Bronchial epithelial cell (primary cell): ENCODE measurements around the gene SHROOM3. TPM values are rescaled to one million over a fixed set of nuclear protein-coding genes. Genes with fewer than 3 reads are reported as not detected.

Experiments
- DNase-seq: peaks from one replicate; pipeline ENCODE4 v3.0.0-alpha.2; 2010; ENCODE audit warnings: low read depth
- FAIRE-seq: peaks from 2 replicates; lab custom pipeline; 2011; peaks lifted over from hg19 to GRCh38; lab: Jason Lieb, UNC
- H3K27me3 ChIP-seq: 2 replicates; pipeline ENCODE4 v1.5.1; 2011; ENCODE audit warnings: low read length; ENCODE audit not compliant: control insufficient read depth, insufficient read depth
- H3K36me3 ChIP-seq: 2 replicates; pipeline ENCODE4 v1.5.1; 2011; ENCODE audit warnings: low read length; ENCODE audit not compliant: control insufficient read depth, insufficient read depth
- H3K4me3 ChIP-seq: 2 replicates; pipeline ENCODE4 v1.5.1; 2011; ENCODE audit warnings: mild to moderate bottlenecking, low read depth, low read length, control low read depth
- total RNA-seq: library from RNA; depleted of rRNA; stranded (reverse); fragments of >200 nt; gene quantifications from 2 replicates; pipeline ENCODE4 v1.2.1, GENCODE V29; 2014
- TF ChIP-seq, protein P1 (sequence below): IDR thresholded peaks from 2 replicates; pipeline ENCODE4 v1.5.1; 2011; ENCODE audit warnings: mild to moderate bottlenecking, moderate library complexity, low read length, control low read depth, inconsistent platforms; ENCODE audit not compliant: insufficient read depth, severe bottlenecking

Gene SHROOM3
- total RNA-seq, 1 donor from 2014 or later, result 6.3 TPM

DNA sequence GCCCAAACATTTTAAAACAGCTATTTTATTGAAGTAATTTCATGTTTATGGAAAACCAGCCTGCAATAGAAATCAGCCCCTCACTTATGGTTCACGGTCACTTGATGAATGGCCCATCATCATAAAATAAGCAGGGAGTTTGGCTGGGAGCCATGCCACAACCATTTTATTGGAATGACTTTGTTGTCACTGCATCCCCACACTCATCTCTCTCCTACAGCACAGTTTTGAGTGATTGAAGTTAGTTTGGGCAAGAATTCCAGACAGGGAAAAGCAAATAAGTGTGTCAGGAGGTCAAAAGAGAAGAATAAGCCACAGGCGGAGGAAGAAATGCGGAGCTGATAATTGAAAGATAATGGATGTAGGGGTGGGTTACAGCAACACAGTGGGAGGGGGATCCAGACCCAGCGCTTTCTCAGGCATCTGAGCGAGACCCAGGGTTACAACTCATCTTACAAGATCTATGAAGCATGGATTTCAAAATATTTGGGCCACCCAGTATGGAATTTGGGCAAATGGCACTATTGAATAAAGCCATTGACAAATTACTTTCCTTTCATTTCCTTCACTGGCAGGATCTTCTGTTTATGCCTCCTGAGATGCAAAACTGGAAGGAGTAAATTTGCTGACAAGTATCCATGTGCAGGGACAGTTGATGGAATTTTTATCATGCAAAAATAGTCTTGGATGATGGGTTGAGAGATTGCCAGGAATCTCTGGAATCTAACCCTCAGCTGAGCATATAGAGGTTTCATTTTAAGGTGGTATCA is 100.8 kb downstream of the SHROOM3 start:
- FAIRE-seq (no peak), DNase-seq (no peak)
- TF ChIP-seq, protein P1, sequence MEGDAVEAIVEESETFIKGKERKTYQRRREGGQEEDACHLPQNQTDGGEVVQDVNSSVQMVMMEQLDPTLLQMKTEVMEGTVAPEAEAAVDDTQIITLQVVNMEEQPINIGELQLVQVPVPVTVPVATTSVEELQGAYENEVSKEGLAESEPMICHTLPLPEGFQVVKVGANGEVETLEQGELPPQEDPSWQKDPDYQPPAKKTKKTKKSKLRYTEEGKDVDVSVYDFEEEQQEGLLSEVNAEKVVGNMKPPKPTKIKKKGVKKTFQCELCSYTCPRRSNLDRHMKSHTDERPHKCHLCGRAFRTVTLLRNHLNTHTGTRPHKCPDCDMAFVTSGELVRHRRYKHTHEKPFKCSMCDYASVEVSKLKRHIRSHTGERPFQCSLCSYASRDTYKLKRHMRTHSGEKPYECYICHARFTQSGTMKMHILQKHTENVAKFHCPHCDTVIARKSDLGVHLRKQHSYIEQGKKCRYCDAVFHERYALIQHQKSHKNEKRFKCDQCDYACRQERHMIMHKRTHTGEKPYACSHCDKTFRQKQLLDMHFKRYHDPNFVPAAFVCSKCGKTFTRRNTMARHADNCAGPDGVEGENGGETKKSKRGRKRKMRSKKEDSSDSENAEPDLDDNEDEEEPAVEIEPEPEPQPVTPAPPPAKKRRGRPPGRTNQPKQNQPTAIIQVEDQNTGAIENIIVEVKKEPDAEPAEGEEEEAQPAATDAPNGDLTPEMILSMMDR, result no peak
- no peak overlapping the region for H3K4me3 ChIP-seq
- H3K36me3 ChIP-seq, result no peaks in the 10 kb centered on the region
- H3K27me3 ChIP-seq, result no peaks in the 10 kb centered on the region

DNA sequence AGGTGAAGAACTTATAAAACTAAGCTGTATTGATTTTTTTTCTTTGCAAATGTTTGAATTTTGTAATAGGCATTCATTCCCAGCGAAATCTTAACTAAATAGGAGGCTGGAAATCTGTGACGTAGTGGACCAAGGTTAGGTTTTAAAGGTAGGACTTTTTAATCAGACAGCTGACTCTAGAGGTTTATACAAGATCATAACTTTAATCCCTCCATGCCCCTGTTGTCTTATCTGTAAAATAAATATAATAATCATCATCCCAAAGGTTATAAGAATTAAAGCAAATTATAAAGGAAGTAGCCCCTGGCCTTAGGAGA is 101.3 kb downstream of the SHROOM3 start:
- TF ChIP-seq, protein P1, result no peak
- Histone ChIP-seq H3K27me3 (no peaks in the 10 kb centered on the region), H3K4me3 (no peak overlapping the region), H3K36me3 (no peaks in the 10 kb centered on the region)
- DNase-seq, result no peak
- no peak for FAIRE-seq

DNA sequence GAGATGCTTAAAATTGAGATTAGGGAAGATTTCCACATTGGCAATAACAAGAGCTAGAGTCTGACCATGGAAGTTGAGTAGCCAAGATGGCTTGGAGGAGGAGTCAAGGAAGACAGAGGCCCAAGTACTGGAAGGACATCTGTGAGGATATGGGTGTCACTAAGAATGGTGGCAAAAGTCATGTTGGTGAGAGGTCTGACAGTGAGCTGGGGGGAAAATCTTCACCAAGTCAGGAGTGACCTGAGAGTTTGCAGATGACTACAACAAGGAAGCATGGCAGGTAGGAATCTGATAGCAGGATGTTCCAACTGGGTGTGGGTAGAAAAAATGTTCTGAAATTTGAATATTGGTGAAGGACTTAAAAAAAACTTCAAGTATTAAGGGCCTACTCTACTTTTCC is 103.3 kb downstream of the SHROOM3 start:
- no peaks in the 10 kb centered on the region for H3K27me3 ChIP-seq
- no peak for FAIRE-seq
- no peak for DNase-seq
- no peaks in the 10 kb centered on the region for H3K36me3 ChIP-seq
- TF ChIP-seq, protein P1, result no peak
- no peak overlapping the region for H3K4me3 ChIP-seq

DNA sequence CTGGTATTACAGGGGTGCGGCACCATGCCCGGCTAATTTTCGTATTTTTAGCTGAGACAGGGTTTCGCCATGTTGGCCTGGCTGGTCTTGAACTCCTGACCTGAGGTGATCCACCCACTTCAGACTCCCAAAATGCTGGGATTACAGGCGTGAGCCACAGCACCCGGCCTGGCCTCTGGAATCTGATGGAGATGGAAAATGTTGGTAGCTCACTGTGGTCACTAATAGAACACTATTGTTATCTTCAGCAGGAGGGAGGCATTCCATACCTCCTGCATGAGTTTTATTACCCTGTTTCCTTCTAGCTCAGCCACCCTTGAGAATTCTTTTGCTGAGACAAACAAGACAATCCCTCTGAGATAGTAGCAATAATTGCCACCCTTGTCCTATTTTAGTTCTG is 105.0 kb downstream of the SHROOM3 start:
- FAIRE-seq (no peak), DNase-seq (no peak)
- Histone ChIP-seq H3K36me3 (no peaks in the 10 kb centered on the region), H3K4me3 (no peak overlapping the region), H3K27me3 (no peaks in the 10 kb centered on the region)
- TF ChIP-seq, protein P1, result no peak

DNA sequence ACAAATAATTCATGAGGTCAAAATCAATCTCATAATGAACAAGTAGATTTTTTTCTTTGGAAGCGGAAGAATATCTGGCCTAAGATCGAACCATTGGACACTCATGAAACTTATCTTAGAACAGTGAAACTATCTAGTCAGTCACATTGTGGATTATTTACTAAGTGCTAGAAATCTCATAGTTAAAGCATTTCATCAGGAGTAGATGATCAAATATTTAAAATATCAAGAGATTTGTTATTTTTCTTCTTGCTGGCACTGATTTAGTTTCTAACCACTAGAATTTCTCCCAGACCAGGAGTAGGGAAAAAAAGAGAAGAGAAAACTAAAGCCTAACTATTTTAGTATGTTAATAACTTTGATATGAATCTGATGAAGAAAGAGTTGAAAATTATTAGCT is 105.5 kb downstream of the SHROOM3 start:
- Histone ChIP-seq H3K27me3 (no peaks in the 10 kb centered on the region), H3K4me3 (no peak overlapping the region), H3K36me3 (no peaks in the 10 kb centered on the region)
- TF ChIP-seq, protein P1, result no peak
- no peak for FAIRE-seq
- DNase-seq, result no peak

DNA sequence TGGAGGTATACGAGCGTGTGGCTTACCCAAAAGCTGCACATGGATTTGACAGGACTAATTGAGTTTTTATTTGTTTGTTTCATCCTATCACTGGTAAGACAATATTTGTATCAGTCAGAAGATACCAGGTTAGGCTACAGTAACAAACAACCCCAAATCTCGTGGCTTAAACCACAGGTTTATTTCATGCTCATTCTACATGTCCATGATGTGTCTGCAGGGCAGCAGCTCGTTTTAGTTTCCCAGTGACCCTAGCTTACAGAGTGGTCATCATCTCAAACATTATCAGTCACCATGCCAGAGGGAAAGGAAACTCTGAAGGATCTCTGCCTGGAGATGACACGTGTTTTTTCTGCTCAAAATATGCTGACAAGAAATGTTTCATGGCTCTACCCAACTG is 108.3 kb downstream of the SHROOM3 start:
- no peaks in the 10 kb centered on the region for H3K27me3 ChIP-seq
- no peak overlapping the region for H3K4me3 ChIP-seq
- H3K36me3 ChIP-seq, result no peaks in the 10 kb centered on the region
- TF ChIP-seq, protein P1, result no peak
- DNase-seq, result no peak
- no peak for FAIRE-seq
